NCI-H146 treated with DMSO at 0.1 percent for 48 hours (cell line): Measurements from ENCODE around the gene LLGL1.
A peak's percentile ranks its signal among the peaks of the same experiment; 100 is the strongest.

Experiments
- DNase-seq: peaks from one replicate; lab custom pipeline; 2025; ENCODE audit not compliant: unreplicated experiment; lab: John Stamatoyannopoulos, UW

Gene LLGL1

DNA sequence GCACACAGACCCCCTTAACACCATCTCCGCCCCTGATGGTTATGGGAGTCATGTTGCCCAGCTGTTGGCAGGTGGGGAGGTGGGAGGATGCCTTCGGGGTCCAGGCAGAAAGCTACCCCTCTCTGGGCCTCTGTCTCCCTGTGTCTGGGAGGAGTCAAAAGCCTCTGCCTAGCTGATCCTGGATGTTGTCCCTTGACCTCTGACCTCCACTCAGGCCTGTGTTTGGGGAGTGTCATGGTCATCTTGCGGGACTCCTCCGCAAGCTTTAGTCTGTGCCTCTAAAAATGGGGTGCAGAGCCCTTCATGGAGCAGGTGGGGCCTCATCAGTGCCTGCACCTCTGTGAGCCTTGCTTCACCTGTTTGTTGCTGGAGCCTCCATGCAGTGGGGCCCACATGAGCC, 3.8 kb downstream of the LLGL1 start:
- no peak for DNase-seq

DNA sequence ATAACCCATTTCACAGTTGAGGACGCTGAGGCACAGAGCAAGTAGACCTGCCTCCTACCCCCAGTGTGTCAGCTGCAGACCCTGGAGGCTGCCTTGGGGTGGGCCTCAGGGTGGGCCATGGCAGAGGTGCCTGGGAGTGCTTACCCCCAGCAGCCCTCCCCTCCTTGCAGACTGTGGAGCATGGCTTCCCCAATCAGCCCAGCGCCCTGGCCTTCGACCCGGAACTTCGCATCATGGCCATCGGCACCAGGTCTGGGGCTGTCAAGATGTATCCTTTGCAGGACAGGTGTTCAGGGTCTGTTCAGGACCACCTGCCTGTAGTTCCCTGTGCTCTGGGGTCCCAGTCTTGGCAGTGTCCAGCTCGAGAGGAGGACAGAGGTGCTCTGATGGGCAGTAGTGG, 4.3 kb downstream of the LLGL1 start:
- no peak for DNase-seq

DNA sequence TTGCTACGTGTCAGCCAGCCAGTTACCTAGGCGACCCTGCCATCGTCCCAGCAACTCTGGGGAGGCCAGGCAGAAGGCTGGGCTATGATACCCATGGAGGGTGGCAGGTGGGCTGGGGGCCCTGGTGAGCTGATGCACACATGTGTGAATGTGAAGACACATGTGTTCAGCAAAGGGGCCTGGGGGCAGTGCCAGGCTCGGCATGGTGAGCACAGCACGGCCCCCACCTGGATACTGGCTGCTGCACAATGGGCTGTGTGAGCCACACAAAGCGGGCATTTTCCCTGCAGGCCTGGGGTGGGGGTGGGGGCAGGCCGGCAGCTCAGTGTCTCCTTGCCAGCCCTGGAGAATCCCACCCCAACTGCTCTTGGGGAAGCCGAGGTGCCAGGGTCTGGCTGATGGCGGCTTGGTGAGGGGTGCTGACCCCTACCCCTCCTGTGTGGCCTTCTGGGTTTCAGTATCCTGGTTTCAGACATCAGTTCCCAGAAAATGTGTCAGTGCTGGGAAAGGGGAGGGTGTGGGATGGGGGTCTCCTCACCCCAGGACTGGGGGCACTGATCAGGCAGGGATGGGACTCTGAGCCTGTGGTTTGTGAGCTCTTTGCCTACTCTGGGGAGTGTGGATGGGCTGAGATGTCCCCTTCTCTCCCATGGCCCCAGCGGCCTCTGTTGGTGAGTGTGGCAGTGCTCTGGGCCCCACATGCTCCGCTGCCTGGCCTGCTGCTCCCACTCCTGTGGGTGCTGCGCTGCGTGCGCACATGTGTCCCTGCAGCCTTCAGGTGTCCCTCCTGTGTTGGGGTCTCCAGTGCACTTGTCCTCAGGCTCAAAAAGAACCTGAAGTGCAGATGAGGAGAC, 5.1 kb downstream of the LLGL1 start:
- no peak for DNase-seq

DNA sequence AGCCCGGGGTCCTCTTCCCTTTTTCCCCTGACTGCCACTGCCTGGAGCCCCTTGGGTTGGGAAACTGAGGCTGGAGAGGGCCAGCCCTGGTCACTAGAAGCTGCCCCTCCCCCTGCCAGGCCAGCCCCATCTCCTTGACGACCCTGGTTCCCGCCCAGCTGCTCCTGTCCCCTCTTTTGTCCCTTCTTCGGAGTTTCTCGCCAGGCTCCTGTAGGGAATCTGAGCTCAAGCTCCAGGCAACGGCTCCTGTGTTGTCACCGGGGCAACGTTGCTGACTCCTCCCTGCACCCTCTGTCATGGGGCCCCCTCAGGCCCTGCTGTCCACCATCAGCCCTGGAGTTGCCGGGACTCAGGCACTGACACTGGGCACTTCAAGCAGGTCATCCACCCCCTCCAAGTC, 5.7 kb downstream of the LLGL1 start:
- no peak for DNase-seq

DNA sequence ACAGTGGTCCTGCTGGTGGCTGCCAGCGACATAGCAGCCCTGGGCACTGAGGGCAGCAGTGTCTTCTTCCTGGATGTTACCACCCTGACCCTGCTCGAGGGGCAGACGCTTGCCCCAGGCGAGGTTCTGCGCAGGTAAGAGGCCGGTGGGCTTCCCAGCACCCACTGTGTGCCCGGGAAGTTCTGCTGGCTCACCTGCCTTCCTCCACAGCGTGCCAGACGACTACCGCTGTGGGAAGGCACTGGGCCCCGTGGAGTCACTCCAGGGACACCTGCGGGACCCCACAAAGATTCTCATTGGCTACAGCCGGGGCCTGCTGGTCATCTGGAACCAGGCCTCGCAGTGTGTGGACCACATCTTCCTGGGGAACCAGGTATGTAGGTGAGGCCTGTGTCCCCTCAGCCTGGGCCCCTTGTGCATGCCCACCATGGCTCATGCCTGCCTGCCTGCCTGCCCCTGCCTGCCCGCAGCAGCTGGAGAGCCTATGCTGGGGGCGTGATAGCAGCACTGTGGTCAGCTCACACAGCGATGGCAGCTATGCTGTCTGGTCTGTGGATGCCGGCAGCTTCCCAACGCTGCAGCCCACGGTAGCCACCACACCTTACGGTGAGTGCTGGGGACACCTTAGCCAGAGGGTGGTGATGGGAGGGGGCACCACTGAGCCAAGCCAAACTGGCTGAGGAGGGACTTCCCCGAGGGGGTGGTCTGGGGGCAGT, 8.5 kb downstream of the LLGL1 start:
- DNase-seq = no peak

DNA sequence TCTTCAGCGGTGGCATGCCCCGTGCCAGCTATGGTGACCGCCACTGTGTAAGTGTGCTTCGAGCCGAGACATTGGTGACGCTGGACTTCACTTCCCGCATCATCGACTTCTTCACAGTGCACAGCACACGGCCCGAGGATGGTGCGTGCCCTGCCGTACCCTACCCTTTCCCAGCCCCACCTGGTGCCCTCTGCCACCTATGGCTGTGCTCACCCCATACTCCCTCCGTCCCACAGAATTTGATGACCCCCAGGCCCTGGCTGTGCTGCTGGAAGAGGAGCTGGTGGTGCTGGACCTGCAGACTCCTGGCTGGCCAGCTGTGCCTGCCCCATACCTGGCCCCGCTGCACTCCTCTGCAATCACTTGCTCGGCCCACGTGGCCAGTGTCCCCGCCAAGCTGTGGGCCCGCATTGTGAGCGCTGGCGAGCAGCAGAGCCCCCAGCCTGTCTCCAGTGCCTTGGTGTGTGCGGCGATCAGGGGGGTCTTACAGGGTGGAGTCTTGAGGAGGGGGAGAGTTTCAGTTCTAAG, 9.5 kb downstream of the LLGL1 start:
- DNase-seq = no peak

DNA sequence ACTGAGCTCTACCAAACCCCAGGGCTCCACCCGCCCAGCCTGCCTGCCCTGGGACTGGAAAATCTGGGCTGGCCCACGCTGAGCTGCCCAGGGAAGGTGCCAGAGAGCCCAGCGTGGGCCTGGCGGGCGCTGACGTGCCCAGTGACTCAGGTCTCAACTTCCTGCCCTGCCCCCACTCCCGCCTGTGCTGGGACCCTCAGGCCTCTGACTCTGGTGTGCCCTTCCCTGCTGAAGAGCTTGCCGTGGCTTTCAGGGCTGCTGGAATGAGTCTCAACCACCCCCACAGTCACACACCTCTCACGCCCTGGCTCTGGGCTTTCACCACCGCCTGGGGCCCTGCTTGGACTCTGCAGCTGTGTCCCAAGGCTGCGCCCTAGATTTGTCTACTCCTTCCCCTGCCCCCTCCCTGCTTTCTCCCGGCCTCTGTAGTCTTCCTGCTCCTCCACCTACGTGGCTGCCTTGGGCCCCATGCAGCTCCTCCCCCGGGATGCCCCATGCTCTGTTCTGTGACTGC, 10.4 kb downstream of the LLGL1 start:
- DNase-seq = no peak

DNA sequence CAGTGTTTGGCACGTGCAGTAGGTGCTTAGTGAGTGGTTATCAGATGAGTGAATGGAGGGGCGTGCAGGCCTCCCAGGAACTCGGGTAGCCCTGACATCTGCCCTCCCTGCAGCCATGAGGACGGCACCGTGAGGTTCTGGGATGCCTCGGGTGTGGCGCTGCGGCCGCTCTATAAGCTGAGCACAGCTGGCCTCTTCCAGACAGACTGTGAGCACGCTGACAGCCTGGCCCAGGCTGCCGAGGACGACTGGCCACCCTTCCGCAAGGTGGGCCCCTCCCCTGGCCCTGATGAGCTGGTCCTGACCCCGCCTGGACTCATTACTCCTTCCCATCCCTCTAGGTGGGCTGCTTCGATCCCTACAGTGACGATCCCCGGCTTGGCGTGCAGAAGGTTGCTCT, 11.1 kb downstream of the LLGL1 start:
- no peak for DNase-seq

DNA sequence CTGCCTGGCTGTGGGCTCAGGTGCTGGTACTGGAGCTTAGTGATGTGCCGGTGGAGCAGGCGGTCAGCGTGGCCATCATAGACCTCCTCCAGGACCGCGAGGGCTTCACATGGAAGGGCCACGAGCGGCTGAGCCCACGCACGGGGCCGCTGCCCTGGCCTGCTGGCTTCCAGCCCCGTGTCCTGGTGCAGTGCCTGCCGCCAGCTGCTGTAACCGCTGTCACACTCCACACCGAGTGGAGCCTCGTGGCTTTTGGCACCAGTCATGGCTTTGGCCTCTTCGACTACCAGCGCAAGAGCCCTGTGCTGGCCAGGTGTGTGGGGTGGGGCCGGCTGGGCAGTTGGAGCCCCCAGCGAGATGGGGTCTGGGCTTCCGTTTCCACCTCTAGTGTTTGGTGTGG, 12.0 kb downstream of the LLGL1 start:
- DNase-seq = no peak

DNA sequence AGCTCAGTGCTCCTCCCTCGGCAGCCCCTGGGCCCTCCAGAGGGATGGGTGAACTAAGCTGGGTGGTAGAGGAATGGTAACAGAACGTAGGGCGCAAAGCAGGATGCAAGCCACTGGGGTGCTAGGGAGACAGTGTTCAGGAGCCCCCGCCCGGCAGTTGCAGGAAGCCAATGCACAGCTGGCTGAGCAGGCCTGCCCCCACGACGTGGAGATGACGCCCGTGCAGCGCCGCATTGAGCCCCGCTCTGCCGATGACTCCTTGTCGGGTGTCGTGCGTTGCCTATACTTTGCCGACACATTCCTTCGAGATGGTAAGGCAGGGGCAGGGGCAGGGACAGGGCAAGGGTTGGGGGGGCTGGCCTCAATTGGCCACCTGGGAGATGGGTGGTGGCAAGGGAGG, 12.9 kb downstream of the LLGL1 start:
- DNase-seq = no peak

DNA sequence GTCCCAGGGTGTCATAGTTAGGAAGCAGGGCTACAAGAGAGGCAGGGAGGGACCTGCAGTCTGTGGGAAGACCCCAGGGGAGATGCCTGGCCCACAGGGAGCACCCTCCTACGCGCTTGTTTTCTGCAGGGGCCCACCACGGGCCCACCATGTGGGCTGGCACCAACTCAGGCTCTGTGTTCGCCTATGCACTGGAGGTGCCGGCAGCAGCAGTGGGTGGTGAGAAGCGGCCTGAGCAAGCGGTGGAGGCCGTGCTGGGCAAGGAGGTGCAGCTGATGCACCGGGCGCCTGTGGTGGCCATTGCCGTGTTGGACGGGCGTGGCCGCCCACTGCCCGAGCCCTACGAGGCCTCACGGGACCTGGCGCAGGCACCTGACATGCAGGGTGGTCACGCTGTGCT, 15.0 kb downstream of the LLGL1 start:
- DNase-seq = no peak

DNA sequence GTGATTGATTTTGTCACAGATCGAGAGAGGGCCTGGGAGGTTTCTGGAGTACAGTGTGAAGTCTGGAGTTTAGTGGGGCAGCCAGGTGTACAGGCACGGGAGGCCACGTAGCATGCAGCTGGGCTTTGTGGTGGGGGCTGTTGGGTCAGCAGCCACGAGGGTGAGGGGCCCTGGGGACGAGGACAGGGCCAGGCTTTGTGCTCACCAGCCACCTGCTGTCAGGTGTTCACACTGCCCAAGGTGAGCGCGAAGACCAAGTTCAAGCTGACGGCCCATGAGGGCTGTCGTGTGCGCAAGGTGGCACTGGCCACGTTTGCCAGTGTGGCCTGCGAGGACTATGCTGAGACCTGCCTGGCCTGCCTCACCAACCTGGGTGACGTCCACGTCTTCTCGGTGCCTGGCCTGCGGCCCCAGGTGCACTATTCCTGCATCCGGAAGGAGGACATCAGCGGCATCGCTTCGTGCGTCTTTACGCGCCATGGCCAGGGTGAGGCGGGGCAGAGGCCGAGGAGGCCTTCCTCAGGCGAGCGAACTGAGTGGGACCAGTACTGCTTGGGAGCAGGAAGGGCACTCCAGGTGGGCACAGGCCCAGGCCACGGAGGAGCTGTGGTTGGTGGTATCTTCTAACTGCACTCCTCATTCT, 15.9 kb downstream of the LLGL1 start:
- no peak for DNase-seq

DNA sequence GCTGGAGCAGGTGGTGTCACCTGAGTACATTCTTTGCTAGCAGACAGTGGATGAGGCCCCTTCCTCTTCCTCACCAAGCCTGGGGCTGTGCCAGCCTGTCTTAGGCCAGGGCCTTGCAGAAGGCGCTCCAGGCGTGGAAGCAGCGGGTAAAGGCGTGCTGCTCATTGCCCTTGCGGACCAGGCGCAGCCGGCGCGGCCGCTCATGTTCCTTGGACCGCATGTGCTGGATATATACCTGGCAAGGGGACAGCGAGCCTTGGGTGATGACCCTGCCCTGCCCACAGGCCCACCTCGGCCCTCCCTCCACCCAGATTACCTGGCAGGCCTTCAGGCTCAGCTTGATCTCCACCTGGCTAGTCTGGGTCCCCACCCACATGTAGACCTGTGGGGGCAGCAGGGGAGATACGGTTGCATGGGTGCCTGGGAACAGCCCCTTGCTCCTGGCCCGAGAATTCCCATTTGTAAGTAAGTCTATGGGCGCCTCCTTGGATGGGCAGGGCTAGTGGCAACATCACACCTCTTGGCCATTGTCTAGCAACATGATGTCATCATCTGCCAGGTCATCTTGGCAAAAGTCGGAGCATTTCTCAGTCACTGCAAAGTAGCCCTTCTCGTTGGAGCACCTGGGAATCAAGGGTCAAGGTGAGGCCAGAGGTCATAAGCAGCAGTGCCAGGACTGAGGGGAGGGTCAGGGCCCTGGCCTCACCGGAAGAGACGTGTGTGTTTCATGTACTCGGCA, 19.8 kb downstream of the LLGL1 start:
- DNase-seq = no peak

DNA sequence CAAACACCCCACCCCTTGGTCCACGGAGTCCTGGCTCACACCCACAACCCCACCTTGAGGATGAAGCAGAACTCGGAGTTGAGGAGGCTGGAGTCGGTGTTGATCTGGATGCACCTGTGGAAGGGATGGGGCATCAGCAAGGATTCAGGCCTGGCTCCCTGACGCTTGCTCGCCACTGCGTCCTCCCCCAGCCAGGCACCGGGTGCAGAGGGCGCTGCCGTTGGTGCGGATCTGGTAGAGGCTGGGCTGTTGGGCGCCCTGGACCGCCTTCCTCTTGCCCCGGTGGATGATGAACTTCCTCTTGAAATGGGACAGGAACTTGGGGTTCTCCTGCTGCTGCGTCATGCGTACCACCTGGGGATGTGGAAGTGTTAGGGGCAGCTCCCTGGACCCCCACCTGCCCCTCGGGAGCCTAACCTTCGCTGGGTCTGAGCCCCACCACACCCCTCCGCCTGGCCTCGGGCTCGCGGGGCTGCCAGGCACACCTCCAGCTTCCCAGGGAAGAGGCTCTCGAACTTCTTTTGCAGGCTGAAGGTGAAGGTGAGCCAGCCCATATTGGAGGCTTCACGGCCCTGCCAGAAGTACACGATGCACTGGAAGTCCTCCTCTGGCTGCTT, 20.8 kb downstream of the LLGL1 start:
- no peak for DNase-seq

DNA sequence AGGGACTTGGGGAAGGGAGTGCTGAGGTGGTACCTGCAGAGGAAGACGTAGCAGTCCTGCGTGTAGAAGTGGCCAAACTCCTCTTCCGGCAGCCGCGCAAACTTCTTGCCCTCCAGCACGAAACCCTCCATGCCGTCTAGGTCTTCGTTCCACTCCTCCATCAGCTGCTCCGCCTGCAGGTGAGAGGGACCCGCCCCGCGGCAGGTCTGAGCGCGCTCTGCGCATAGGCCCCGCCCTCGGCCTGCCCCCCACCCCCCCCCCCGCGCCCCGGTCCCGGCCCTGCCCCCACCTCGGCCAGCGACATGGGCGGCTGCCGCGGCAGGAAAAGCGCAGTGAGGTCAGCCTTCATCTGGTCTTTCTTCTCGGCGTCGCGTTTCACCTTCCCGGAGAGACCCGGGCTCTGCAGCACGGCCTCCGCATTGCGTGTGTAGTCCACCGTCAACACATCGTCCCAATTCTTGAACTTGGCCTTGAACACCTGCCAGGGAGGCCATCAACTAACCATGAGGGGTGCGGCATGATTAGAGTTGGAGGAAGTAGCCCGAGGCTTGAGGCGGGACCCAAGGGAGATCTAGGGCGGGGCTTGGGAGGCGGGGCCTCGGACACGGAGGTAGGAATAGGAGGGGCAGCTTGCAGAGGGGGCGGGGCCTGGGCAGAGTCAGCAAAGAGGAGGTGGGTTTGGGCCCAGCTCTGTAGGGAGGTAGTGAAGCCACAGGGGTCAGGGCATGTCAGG, 21.6 kb downstream of the LLGL1 start:
- DNase-seq = no peak

DNA sequence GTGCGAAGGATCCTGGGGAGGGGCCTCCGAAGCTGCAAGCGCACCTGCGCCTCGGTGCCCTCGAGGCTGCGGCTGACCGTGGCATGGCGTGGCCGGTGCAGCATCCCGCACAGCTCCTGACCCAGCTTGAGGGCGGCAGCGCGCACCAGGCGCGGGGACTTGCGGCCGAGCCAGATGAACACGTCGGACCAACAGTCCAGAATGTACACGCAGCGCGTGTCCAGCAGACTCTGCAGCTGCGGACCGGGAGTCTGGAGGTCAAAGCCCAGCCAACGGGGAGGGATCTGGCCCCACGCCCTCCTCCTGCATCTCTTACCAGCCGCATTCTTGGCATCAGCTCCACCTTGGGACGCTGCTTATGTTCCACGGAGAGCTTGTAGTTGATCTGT, 22.2 kb downstream of the LLGL1 start:
- no peak for DNase-seq

DNA sequence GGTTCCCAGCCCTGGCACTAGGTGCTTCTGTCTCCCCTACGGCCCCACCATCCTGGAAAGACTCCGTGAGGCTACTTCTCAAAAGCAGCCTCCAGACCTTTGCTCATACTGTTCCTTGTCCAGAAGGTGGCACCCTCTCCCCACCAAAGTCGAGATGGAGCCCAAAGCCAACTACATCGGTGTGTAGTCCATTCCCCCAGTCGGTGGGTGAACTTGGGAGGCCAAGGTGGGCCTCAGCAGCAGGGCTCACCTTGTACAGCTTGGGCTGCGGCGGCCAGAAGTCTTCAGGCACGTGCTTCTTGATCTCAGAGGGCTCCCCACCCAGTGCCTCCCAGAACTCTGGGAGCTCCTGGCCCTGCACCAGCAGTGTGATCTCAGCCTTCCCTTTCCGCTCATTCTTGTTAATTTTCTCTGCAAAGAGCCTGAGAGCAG, 22.9 kb downstream of the LLGL1 start:
- DNase-seq = peak; percentile 28

DNA sequence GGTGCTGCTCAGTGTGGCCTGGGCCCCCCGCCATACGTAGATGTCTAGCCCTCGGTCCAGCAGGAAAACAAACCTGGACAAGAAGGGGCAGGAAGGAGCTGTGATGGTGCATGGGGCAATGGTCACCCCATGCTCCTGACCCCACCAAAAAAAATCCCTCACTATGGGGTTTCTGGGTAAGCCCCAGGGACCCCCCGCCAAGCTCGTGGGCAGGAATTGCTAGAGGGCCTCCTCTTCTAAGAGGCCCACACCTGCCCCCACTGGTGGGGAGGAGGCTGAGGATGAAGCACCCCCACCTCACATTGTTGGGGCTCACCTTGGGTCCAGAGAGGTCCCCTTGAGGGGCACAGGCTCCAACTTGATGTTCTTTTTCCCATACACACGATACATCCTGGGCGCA, 23.4 kb downstream of the LLGL1 start:
- no peak for DNase-seq

DNA sequence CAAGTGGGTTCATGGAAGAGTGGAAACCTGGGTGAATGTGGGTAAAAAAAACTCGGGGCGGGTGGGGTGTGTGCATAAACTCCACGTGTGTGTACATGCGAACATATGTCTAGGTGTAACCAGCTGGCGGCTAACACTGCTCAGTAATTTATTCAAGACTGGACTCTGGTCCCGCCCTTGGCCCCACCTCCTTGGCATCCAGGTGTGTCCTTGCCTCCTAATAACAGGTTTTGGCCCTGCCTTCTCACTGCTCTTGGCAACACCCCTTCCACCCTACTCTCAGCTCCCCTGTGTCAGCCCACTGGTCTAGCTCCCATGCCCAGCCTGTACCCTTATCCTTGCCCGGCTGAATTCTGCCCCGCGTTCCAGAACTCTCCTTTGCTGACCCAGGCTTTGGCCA, 24.8 kb downstream of the LLGL1 start:
- DNase-seq = peak; percentile 23

DNA sequence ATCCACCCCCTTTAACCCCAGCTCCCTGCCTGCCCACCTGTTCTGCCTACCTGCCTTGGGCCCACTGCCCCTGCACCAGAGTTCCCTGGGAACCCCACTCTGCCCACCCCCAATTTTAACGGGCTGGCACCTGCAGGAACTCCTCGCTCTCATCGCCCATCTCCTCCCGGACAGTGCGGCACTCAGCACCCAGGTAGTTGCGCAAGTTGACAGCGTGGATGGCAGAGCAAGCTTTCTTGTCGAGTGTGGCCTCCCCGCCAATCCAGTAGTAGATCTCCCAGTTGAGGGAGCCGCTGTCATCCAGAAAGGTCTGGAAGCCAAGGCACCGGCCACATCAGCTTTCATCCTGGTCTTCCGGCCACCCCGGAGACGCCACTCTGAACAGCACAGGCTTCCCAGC, 25.3 kb downstream of the LLGL1 start:
- no peak for DNase-seq
